Liver (tissue), 3 donors: Measurements from ENCODE around the gene ZNF587.

Experiments
- EGR1 ChIP-seq, 2 donors: IDR thresholded peaks; 2 replicates each; pipeline ENCODE4 v1.6.1; 2016 to 2018; ENCODE audit warnings: antibody characterized with exemption in 2 of 2, low read depth in 2 of 2
- FOXA1 ChIP-seq: IDR thresholded peaks from 2 replicates; pipeline ENCODE4 v1.6.1; 2016; ENCODE audit warnings: antibody characterized with exemption
- GABPA ChIP-seq, 2 donors: IDR thresholded peaks in 1 of 2; conservative IDR thresholded peaks in 1 of 2; 2 replicates each; pipeline ENCODE4 v1.6.1; 2016; ENCODE audit warnings: antibody characterized with exemption in 2 of 2, mild to moderate bottlenecking in 1 of 2, moderate library complexity in 1 of 2
- JUND ChIP-seq, 2 donors: IDR thresholded peaks; 2 replicates each; pipeline ENCODE4 v1.6.1; 2016; ENCODE audit warnings: antibody characterized with exemption in 2 of 2
- RAD21 ChIP-seq, 2 donors: IDR thresholded peaks; 2 replicates each; pipeline ENCODE4 v1.6.1; 2016; ENCODE audit warnings: antibody characterized with exemption in 2 of 2, mild to moderate bottlenecking in 2 of 2
- RXRA ChIP-seq, 2 donors: IDR thresholded peaks; 2 replicates each; pipeline ENCODE4 v1.6.1; 2017 to 2018; ENCODE audit warnings: antibody characterized with exemption in 2 of 2, mild to moderate bottlenecking in 1 of 2
- TAF1 ChIP-seq: conservative IDR thresholded peaks from 2 replicates; pipeline ENCODE4 v1.6.1; 2016; ENCODE audit warnings: antibody characterized with exemption, mild to moderate bottlenecking
- TF ChIP-seq, protein P1 (sequence below): fragments of 150-350 bp; IDR thresholded peaks from 2 replicates; pipeline ENCODE4 v1.5.1; 2017; ENCODE audit warnings: improper control_type of control experiment, low read depth, low read length; ENCODE audit not compliant: missing input control
- TF ChIP-seq, protein P2 (sequence below): IDR thresholded peaks from 2 replicates; pipeline ENCODE4 v1.6.1; 2016; ENCODE audit warnings: antibody characterized with exemption
- TF ChIP-seq, protein P3 (sequence below): IDR thresholded peaks from 2 replicates; pipeline ENCODE4 v1.6.1; 2016; ENCODE audit warnings: antibody characterized with exemption
- TF ChIP-seq, protein P4 (sequence below): IDR thresholded peaks from 2 replicates; pipeline ENCODE4 v1.6.1; 2016; ENCODE audit warnings: antibody characterized with exemption
- TF ChIP-seq, protein P5 (sequence below): IDR thresholded peaks from 2 replicates; pipeline ENCODE4 v1.6.1; 2016; ENCODE audit warnings: antibody characterized with exemption, mild to moderate bottlenecking
- donor health status: healthy.
- donor health status: healthy.

DNA sequence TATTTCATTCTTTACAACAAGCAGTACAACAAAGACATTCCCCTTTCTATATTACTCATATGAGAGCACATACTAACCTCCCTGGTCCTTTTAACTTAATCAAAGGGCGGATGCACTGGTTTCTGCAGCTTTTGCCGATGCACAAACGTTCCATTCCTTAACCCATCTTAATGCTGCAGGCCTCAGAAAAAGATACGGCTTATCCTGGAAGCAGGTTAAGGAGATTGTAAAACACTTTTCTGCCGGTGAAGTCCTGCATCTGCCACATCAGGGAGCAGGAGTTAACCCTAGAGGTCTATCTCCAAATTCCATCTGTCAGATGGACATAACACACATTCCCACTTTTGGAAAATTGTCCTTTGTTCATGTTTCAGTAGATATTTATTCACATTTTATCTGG lies 50.7 kb downstream of the ZNF587 start:
- TF ChIP-seq JUND (IDR thresholded peaks at IDR 0.05) = no peak
- TF ChIP-seq, protein P1, sequence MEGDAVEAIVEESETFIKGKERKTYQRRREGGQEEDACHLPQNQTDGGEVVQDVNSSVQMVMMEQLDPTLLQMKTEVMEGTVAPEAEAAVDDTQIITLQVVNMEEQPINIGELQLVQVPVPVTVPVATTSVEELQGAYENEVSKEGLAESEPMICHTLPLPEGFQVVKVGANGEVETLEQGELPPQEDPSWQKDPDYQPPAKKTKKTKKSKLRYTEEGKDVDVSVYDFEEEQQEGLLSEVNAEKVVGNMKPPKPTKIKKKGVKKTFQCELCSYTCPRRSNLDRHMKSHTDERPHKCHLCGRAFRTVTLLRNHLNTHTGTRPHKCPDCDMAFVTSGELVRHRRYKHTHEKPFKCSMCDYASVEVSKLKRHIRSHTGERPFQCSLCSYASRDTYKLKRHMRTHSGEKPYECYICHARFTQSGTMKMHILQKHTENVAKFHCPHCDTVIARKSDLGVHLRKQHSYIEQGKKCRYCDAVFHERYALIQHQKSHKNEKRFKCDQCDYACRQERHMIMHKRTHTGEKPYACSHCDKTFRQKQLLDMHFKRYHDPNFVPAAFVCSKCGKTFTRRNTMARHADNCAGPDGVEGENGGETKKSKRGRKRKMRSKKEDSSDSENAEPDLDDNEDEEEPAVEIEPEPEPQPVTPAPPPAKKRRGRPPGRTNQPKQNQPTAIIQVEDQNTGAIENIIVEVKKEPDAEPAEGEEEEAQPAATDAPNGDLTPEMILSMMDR = no peak
- TF ChIP-seq, protein P2, sequence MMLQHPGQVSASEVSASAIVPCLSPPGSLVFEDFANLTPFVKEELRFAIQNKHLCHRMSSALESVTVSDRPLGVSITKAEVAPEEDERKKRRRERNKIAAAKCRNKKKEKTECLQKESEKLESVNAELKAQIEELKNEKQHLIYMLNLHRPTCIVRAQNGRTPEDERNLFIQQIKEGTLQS = no peak
- no peak for TF ChIP-seq RXRA (IDR thresholded peaks at IDR 0.05)
- TF ChIP-seq, protein P3, sequence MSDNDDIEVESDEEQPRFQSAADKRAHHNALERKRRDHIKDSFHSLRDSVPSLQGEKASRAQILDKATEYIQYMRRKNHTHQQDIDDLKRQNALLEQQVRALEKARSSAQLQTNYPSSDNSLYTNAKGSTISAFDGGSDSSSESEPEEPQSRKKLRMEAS = no peak
- TF ChIP-seq RAD21 (IDR thresholded peaks at IDR 0.05) = no peak
- no peak for TF ChIP-seq EGR1 (IDR thresholded peaks at IDR 0.05; ENCODE audit: low read depth in 2 of 2)
- TF ChIP-seq, protein P4, sequence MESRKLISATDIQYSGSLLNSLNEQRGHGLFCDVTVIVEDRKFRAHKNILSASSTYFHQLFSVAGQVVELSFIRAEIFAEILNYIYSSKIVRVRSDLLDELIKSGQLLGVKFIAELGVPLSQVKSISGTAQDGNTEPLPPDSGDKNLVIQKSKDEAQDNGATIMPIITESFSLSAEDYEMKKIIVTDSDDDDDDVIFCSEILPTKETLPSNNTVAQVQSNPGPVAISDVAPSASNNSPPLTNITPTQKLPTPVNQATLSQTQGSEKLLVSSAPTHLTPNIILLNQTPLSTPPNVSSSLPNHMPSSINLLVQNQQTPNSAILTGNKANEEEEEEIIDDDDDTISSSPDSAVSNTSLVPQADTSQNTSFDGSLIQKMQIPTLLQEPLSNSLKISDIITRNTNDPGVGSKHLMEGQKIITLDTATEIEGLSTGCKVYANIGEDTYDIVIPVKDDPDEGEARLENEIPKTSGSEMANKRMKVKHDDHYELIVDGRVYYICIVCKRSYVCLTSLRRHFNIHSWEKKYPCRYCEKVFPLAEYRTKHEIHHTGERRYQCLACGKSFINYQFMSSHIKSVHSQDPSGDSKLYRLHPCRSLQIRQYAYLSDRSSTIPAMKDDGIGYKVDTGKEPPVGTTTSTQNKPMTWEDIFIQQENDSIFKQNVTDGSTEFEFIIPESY = no peak
- no peak for TF ChIP-seq TAF1
- no peak for TF ChIP-seq FOXA1
- no peak for TF ChIP-seq GABPA (IDR thresholded peaks at IDR 0.05 in 1 of 2, conservative IDR thresholded peaks at IDR 0.05 in 1 of 2)
- TF ChIP-seq, protein P5, sequence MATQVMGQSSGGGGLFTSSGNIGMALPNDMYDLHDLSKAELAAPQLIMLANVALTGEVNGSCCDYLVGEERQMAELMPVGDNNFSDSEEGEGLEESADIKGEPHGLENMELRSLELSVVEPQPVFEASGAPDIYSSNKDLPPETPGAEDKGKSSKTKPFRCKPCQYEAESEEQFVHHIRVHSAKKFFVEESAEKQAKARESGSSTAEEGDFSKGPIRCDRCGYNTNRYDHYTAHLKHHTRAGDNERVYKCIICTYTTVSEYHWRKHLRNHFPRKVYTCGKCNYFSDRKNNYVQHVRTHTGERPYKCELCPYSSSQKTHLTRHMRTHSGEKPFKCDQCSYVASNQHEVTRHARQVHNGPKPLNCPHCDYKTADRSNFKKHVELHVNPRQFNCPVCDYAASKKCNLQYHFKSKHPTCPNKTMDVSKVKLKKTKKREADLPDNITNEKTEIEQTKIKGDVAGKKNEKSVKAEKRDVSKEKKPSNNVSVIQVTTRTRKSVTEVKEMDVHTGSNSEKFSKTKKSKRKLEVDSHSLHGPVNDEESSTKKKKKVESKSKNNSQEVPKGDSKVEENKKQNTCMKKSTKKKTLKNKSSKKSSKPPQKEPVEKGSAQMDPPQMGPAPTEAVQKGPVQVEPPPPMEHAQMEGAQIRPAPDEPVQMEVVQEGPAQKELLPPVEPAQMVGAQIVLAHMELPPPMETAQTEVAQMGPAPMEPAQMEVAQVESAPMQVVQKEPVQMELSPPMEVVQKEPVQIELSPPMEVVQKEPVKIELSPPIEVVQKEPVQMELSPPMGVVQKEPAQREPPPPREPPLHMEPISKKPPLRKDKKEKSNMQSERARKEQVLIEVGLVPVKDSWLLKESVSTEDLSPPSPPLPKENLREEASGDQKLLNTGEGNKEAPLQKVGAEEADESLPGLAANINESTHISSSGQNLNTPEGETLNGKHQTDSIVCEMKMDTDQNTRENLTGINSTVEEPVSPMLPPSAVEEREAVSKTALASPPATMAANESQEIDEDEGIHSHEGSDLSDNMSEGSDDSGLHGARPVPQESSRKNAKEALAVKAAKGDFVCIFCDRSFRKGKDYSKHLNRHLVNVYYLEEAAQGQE = no peak
